GM21390 (cell line): ENCODE data around the gene EML2.
"Not testable (repeated sequence)": the region's sequence is repeated elsewhere in the genome, so short reads cannot be mapped to it uniquely, and the experiment has no call there.

Experiments
- ATAC-seq: cut with Tn5 transposase; IDR thresholded peaks from one replicate; pipeline ENCODE4 v1.9.1; 2021; ENCODE audit not compliant: unreplicated experiment

Gene EML2

DNA sequence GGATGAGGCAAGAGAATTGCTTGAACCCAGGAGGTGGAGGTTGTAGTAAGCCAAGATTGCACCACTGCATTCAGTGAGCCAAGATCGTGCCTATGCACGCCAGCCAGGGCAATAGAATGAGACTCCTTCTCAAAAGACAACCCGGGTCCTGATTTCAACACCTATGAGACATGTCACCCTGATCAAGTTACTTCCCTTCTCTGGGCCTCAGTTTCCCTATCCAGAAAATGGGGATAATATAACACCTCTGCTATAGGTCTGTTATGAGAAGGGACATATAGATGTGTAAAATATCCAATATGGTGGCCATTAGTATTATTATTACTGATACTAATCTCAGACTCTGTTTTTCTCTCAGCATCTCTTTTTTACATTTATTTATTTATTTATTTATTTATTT is 15.9 kb upstream of the EML2 start:
- ATAC-seq = no peak

DNA sequence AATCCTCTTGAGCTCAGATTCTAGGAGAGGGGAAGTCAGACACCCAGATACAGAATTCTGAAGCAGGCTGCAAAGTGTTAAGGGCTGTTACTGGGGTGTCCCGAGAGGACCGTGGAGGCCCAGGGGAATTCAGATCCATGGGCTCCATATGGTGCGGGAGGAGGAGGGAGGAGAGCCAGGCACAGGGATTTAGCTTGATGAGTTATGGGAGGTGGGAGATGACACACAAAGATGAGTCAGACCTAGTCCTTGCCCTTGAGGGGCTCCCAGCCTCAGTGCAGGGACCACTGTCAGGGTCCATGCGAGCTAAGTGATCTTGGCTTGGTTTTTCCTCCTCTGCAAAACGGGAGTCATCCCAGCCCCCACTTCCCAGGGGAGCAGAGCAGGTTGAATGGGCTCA is 14.4 kb upstream of the EML2 start:
- ATAC-seq = no peak

DNA sequence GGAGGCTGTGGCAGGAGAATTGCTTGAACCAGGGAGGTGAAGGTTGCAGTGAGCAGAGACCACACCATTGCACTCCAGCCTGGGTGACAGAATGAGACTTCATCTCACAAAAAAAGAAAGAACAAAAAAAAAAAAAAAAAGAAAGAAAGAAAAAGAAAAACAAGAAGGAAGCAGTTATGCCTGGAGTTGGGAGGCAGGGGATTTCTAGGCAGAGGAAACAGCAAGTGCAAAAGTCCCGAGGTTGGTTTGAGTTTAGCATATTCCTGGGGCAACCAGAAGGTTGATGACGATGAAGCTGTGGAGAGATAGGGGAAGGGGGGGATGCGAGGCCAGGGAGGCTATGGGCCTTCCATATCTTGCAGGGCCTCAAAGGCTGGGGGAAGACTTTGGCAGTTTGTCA is 11.5 kb upstream of the EML2 start:
- no peak for ATAC-seq

DNA sequence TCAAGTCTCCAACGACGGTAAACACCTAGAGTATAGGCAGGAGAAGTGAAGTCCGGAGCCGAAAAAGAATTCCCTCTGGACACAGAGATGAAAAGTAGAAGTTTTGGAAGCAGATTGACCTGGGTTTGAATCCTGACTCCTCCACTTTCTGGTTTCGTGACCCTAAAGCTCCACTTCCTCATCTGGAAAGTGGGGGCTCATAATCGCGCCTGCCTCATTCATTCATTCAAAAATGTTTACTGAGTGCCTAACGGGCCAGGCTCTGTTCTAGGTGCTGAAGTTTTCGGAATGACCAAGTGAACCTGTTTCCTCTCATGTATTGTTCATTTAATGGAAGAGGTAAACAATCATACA is 7.1 kb upstream of the EML2 start:
- no peak for ATAC-seq

DNA sequence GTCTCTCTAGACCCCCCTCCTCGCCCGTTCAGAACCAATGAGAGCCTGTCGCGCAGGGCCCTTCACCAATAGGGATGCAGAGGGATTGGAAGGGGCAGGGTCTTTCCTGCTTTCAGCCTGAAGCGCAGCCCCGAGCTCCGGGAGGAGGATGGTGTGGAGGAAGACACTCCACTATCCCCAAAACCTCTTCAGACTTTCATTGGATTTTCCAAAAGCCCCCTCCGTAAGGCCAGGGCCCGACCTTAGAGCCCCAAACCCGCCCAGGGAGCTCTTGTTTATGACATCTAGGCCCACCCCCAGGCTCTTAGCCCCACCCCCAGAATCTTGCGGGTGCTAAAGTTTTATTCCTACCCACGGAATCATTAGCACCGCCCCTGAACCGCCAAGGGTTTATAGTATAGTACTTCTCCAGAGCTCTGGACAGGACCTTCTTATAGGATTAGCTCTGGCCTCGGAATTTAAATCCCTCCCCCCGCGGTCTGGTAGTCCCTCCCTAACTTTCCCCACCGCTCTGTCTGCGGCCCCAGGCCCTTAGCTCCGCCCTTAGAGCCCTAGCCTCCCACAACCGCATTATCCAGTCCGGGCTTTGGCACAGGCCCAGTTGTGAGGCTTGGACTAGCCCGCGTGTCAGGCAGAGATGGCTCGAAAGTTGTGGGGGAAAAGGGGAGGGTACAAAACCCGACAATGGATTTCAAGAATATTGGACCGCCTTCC is 6.6 kb upstream of the EML2 start:
- ATAC-seq = no peak

DNA sequence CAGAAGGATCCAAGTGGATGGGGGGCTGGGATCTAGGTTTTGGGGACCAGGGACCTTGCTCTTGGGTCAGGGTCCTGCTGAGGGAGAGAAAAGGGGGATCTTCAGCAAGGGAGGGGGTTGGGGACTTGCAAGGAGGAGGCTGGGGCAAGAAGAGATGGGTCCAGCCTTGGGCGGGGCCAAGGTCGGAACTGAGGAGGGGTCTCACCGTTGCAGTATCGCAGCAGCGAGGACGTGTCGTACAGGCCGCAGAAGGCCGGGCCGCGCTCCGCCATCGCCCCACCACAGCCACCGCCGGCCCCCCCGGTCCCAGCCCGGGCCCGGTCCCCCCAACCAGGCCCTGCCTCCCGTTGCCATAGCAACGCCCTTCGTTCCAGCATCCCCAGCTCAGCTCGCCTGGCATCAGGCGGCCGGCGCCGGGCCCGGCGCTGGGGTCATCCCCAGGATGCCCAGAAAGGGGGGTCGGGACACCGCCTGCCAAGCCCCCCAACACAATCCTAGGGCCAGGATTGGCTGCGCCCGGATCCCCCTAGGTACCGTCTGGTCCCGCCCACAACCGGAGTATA is 6.0 kb upstream of the EML2 start:
- no peak for ATAC-seq

DNA sequence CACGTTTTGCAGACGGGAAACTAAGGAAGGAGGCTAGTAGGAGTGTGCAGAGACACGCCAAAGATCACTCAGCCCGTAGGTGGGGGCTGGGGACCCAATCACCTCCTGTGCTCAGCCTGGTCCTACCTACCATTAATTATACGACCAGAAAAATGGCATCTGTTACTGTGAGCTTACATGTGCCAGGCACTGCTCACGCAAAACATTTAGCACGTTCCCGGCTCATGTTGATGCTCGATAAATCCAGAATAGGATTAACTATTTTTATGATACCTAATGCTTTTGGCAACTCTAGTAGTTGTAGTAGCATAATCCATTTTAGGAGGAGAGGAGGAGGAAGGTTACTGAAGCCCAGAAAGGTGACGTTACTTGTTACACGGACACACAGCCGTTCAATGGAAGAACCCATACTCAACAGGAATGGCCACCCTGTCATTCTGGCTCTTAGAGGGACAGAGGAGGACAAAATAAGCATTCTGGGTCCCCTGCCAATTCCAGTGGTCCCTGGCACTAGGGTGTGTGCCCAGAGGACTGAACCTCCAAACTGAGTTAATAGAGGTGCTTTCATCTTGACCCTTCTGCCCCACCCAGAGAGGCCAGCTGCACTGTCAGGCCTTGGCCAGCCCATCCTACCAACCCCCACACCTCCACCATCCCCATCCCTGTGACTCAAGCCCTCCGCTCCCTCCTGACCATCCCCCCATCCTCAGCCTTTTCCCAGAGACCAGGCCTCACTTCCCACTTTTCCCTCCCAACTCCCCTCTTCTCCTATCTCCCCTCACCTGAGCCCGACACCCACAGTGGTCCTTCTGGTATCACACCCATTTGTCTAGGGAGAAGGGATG is 5.0 kb upstream of the EML2 start:
- no peak for ATAC-seq

DNA sequence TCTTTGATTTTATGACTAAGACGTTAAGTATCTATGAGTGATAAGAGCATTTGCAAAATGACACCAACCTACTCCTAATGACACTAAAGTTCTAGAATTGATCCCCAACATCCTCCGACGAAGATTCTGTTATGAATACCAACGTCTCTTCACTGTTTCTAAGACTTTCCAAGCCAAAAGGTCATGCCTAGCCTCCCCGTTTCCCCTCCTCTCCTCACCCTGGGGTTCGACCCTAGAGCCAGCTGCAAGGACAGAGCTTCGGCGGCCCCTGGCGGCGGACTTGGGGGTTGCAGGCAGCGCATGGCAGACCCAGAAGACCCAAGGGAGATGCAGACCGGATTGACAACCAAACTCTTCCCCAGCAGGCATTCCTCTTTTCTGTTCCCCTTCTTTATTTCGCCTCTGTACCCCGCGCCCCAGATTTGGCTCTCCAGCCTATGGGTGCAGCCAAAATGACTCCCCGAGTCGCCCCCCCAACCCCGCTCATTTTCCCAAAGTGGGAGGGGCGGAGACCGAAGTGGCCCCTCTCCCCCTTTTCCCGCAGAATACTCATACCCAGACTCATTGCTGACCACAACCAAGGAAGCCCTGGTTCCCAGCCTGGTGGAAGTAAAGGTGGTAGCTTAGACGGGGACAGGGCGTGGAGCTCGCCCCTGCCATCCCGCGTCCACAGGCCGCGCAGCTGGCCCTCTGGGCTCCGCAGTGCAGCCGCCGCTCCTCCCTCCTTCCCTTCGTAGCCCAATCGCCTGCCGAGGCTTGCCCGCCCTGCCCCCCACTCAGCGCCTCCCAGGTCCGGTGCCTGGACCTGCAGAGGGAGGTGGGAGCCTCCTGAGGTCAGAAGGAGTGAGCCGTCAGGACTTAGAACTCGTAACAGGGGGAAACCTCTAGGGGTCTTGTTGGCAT is 4.1 kb upstream of the EML2 start:
- no peak for ATAC-seq

DNA sequence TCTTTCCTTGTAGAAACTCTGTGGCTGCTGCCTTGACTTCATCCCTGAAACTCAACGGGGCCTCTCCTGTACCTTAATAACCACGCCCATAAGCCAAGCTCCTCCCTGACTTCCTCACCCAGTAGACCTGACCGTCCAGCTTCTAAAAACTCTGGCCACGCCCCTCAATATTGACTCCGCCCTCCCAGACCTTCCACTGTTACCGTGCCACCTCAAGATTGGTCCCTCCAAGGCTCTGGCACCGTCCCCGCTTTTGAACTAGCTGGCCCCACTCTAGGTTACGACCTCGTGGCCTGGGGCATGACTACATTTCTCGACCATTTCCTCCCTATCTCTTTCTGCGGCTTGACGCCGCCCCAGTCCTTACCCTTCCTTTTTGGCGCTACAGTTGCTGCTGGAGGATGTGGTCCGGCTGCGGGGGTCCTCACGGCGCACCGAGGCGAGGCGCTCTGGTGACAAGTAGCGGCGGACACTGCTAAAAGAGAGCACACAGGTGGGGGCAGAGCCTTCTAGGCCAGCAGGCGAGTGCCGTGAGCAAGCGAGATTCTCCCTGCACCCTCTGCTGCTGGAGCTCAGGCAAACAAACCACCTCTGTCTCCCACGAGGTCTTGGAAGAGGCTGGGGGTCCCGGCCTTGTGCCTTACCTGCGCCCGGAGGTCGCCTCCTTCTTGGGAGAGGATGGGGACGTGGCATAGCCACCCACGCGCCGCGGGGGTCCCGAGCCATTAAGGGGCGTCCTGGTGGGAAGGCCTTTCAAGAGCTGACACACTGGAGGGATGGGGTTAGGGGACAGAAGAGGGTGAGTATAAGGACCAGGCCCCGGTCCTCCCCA is 2.3 kb upstream of the EML2 start:
- ATAC-seq = peak; percentile 29

DNA sequence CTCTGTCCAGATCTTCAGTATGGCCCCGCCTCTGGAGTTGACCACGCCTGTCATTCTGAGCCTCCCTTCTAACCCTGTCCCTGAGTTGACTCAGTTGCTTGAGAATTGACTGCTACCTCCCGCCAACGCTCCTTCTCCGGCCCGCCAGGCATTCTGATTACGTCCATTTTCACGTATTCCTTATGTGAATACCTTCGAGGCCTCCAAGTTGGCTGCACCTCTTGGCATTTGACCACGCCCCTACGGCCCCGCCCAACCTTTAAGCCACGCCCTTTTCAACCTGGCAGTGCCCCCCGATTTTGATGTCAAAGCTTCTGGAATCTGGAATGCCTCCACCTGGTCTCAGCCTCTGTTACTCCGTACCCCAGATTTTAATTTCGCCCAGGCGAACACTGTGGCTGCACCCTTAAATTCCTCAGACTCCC is 1.7 kb upstream of the EML2 start:
- no peak for ATAC-seq

DNA sequence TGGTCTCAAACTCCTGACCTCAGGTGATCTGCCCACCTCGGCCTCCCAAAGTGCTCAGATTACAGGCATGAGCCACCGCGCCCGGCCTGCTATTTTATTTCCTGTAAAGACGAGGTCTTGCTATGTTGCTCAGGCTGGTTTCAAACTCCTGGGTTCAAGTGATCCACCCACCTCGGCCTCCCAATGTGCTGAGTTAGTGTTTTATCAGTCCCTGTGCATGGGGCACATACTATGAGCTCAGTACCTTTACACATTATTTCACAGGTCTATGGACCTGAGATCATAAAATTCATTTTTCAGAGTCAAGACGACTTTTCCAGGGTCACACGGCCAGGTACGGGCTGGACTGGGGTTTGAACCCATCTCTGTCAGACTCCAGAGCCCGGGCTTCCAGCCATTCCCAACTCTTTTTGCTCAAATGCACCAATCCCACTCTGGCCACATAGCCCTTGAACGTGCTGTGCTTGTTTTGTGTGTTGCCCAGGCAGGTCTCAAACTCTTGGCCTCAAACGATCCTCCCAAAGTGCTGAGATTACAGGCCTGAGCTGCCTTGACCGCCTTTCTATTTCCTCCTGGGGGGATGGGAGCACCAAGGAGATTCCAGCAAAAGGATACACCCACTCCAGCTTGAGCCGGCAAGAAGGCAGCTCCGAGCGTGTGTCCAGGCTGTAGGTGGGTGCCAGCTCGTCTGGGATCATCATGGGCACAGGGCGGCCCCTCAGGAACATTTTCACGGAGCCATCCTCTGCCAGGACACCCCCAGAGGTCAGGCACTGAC is 1.1 kb downstream of the EML2 start:
- no peak for ATAC-seq

DNA sequence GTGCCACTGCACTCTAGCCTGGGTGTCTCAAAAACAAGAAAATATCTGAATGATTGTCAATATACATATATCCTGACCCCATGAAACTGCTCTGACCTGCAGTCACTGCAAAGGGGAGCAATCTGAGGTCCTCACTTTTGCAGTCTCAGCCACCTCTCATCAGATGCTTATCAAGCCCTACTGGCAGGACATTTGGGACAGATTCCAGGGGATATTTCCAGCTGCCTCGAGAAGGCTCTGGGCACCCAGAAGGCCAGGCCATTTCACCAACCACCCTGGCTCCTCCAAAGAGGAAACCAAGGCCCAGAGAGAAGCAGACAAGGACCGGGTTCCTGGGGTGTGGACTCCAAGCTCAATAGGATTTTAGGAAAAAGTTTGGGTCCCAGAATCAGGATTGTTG is 2.3 kb downstream of the EML2 start:
- no peak for ATAC-seq

DNA sequence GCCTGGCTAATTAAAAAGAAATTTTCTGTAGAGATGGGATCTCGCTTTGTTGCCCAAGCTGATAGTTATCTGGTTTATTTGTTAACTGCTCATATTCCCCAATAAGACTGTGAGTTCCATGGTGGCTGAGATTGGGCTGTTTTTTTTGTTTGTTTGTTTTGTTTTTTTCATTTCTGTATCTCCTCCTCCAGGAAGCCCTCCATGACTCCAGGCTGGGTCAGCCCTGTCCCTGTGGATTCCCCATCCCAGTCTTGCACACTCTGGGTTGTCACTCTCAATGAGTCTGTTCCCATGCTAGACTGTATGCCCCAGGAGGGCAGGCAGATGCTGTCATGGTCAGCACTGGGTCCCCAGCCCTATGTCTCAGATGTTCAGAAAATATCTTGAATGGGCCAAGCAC is 2.9 kb downstream of the EML2 start:
- ATAC-seq = no peak

DNA sequence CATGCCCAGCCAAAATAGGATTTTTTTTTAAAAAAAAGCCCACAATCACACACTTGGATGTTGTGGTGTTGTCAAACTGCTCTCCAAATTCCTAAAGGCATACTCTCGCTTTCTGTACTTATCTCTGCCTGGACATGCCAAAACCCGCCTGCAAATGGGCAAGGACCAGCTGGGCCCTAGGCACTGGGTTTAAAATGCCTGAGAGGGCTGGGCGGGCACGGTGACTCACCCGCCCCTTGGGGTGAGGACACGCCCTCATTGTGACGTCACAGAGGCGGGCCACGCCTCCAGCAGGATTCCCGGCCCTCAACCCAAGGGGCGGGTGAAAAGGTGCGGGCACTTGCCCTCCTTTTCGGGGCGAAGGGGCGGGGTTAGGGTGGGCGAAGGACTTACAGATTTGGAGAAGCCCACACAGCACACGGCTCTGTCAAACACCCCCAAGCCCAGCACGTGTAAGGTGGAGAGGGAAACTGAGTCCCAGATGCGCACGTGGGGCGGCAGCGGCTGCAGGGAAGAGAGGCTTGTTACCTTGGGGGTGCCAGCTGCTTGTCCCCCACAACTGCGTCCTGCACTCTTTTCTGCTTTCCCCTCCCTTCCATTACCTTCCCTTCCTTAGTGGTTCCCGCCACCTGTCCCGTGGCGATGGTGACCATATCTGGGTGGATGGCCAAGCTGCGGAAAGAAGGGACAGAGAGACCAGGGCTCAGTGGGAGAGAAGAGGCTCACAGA is 6.6 kb downstream of the EML2 start:
- ATAC-seq = no peak

DNA sequence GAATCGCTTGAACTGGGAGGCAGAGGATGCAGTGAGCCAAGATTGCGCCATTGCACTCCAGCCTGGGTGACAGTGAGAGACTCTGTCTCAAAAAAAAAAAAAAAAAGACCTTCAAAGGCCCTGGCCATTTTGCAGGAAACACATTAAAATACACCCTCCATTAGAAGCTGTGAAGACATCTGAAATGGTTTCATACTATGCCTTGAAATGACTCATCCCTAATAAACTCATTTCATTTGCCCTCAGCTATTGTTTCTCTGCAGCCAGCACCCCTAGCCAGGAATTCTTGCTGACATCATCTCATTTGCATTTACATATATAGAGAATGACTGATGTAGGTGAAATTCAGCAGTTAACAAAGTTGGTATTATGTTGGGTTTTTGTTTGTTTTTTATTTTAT is 8.7 kb downstream of the EML2 start:
- no peak for ATAC-seq

DNA sequence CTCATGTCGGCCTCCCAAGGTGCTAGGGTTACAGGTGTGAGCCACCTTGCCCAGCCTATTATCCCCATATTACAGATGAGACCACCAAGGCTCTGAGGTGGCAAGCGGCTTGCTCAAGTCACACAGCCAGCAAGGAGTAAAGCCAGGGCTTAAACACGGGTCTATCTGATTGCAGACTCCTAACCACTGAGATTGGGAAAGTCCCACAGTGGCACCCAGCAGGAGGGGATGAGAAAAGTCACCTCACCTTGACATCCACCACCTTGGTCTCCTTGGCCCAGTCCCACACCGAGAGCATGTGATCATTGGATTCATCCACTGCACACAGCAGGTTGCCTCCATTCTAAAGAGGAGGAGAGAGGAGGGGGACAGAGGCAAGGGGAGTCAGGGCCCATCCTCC is 9.5 kb downstream of the EML2 start:
- no peak for ATAC-seq

DNA sequence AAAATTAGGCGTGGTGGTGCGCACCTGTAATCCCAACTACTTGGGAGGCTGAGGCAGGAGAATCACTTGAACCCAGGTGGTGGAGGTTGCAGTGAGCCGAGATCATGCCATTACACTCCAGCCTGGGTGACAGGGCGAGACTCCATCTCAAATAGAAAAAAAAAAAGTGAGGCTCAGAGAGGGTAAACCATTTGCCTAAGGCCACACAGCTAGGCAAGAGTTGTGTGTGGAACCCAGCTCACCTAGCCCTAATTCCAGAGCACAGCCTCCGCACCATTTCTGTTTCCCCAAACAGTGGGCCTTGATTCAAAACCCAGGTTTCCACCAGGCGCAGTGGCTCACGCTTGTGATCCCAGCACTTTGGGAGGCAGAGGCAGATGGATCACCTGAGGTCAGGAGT is 11.0 kb downstream of the EML2 start:
- not testable (repeated sequence) for ATAC-seq

DNA sequence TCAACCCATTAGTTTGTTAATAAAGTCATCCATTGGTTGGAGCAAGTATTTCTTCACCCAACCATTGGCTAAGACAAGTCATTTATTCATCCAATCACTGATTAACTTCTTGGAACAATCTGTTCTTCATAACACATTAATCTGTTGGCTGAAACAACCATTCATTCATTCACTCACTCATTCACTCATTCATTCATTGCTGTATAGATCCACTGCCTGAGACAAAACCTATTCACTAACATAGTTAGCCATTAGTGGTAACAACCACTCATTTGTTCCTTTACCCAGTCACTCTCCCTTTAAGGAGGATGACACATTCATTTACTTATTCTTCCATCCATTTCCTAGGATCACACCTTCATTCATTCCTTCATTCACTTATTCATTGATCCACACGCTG is 15.2 kb downstream of the EML2 start:
- no peak for ATAC-seq

DNA sequence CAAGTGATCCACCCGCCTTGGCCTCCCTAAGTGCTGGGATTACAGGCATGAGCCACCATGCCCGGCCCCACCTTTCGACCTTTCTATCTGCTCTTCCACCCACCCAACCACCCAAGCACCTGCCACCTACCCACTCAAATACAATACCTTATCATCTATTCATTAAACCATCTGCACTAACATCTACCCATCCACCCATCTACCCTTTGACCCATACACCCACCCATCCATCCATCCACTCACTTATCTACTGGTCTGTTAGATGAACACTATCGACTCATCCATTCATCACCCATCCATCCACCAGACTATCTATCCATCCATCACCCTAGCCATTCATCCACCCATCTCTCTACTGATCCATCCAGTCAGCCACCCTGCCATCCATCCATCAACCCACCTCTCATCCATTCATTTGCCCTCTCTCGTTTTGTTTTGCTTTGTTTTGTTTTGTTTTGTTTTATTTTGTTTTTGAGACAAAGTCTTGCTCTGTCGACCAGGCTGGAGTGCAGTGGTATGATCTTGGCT is 17.2 kb downstream of the EML2 start:
- ATAC-seq = no peak
